Measurements from ENCODE around the gene TIGIT.
A peak's percentile ranks its signal among the peaks of the same experiment; 100 is the strongest.

Gene TIGIT

DNA sequence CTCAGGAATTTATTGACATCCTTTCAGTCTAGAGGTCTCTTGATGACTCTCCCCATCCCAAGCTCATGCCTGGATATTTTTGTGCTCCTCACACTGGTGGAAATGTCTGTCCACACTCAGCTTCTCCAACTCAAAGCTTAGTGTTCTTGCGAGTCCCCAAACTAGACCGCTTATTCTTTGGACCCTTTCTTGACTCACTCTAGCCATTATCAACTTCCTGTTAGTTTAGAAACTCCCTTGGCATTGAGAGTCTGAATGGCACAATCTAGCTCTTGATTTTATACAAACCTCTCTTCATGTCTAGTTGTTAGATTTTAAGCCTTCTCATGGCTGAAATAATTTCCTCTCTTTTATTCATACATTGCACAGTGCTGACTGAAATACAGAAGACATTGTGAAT, 19.6 kb downstream of the TIGIT start:
- no peak for DNase-seq

DNA sequence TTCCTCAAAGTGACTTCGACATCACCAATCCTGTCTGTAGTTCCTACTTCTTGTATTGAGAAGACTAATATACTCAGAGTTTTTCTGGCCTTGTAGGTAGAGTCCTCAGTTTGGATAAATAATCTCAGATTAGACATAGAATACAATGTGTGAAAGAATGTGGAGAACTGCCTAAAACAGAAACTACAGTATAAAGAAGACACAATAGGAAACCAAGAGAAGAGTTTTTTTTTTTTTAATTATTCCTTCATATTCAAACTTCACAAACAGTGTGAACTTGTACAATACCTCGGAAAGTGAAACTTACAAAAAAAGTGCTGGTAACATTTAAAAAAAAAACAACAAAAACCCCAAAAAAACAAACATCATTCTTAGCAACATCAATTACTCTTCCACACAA, 20.5 kb downstream of the TIGIT start:
- DNase-seq, result no peak

DNA sequence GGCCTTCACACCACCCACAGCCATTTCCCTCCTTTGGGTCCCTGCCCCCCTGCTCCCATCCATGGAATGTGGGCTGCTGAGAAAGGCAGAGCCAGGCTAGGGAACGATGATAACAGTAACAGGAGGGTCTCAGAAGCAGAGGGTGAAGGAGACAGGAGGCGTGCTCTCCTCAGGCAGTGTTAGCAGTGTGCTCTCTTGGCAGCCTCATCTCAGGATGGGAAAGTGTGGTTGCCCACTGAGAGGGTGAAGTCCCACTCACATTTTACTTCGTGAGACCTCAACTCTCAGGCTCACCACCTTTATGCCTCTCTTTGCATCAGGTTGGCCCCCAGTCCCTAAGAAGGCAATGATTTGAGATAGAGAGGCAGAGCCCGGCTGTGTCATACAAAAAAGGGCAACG, 24.5 kb downstream of the TIGIT start:
- no peak for DNase-seq

DNA sequence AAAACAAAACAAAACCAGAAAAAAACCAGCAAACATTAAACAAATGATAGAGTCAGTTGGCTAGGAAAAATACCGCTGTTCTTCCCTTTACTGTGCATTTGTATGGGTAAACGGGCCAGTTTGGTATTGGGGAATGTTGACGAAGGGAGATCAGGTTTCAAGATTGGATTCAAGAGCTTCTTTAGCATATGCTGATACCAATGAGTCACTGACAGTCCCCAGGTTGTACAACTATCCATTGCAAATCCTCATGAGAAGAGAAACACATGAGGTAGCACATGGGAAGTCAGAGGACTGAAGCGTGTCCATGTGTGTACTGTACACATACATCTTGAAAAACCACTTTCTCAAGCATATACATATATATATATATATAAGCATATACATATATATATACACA, 25.6 kb downstream of the TIGIT start:
- no peak for DNase-seq

DNA sequence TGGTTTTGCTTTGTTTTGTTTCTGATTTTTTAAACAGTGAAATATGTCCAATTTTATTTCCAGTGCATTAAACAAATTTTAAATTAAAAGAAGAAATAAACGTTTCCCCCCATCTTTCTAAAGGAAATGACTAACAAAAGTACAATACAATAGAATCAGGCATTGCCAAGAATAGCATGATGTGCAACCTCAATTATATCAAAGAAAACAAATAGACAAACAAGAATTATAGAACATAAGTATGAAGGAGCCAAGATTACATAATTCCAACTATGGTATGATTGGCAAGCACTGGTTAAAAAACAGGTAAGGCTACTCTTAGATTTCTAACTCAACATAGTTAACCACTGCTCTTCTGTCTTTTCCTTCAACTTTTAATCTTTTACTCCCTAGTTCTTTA, 26.4 kb downstream of the TIGIT start:
- DNase-seq, result no peak

DNA sequence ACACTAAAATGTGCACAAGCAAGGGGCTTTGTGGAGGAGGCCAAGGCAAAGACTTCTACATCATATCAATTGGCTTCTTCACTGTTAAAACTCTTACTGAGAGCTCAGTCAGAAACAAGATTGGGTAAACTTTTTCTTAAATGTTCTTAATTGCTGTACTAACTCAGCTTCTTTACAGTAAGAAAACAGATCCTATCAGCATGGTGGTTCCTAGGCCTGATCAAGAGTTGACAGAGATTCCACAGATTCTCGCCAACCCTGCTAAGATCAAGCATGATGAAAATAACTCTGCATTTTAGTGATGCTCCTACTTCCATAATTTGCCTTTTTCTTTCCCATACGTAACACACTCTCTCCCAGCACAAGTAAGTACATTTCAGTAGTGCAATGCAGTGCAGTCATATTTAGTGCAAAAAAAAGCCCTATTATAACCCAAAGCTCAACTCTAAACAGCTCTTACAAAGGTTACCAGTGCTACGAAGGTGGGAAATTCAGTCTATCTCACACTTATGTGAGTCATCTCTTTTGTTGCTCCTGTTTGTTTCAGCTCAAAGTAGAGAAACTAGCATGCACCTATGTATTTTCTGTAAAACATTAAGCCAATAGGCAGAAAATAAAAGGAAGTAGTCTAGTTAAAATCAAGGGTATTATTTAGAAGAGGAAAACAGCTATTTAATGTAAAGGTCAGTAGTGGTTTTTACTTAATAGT, 29.9 kb downstream of the TIGIT start:
- DNase-seq, result no peak

DNA sequence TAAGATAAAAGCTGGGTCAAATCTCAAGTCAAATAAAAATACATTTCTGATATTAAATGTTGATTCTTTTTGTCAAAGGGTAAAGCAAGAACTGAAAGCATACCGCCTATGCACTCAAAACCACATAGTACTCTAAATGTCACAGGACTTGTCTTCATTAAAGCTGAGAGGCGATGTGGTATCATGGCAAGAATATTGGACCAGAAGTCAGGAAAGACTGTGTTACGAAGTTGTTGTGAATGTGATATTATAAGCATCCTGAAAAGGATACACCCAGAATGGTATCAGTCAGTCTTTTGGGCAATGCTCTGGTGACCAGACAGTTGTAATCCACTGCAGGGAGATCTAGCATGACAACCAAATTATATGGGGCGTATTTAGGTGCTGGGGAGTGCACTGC, 33.8 kb downstream of the TIGIT start:
- DNase-seq, result no peak

DNA sequence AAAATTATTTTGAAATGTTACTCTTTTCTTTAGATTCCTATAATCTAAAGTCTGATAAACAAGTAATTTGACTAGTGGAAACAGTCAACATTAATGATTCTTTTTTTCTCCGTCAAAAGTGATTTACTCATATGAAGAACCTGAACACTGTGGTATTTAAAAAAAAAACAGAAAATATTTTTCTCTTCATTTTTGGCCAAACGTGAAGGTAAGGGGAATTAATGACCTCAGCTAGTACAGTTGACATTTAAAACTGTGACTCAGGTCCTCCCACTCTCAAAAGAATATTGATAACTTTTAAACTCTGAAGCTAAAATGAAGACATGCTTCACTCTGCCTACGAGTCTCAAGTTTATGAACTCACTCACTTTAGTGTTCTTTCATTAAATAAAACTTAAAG, 34.5 kb downstream of the TIGIT start:
- no peak for DNase-seq

DNA sequence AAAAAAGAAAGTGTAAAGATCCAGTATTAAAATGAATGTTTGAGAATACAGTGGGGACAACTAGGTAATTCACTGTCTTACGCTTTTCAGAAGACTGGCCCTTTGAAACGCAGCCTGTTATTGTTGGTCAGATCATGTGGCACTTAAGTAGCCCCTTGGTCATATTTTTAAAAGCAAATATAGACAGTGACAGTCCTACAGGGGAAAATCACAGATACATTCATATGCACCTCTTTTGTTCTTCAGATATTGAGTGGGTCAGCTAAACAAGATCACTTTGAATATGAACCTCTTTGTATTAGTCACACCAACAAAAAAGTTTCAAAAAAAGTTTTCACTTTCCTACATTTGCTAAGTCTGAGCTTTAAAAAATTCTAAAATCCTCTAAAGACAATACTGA, 36.0 kb downstream of the TIGIT start:
- DNase-seq, result no peak

DNA sequence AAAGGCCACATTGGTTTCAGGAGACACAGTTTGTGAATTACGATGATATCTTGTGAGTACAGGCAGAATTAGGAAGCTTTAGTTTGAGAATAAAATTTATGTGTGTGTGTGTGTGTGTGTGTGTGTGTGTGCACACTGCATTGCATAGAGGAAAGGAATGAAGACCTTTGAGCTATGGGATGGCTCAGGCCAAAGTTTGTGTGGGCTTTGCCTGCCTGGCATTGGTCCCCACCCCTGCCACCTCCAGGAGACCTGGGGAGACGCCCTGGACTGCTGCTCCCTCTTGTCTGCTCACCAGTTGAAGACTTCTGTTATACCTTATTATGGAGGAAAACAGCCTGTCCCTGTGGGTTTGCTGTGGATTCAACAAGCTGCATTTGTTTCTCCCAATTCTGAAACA, 37.2 kb downstream of the TIGIT start:
- no peak for DNase-seq

DNA sequence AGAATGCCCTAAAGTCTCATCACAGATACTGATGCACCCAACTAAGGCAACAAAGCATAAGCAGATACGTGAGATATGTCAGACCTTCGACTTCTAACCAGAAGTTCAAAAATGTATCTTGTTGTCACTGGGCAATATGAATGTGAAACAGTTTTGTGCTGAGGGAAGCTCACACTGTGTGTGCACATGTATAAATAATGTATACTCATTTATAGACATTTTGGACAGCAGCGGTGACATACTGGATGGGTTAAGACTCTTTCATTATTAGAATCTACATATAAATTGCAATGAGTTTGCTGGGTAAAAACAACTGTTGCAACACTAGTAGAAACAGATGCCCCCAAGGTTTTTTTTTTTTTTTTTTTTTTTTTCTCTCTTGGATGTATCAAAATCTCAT, 37.9 kb downstream of the TIGIT start:
- DNase-seq, result no peak

DNA sequence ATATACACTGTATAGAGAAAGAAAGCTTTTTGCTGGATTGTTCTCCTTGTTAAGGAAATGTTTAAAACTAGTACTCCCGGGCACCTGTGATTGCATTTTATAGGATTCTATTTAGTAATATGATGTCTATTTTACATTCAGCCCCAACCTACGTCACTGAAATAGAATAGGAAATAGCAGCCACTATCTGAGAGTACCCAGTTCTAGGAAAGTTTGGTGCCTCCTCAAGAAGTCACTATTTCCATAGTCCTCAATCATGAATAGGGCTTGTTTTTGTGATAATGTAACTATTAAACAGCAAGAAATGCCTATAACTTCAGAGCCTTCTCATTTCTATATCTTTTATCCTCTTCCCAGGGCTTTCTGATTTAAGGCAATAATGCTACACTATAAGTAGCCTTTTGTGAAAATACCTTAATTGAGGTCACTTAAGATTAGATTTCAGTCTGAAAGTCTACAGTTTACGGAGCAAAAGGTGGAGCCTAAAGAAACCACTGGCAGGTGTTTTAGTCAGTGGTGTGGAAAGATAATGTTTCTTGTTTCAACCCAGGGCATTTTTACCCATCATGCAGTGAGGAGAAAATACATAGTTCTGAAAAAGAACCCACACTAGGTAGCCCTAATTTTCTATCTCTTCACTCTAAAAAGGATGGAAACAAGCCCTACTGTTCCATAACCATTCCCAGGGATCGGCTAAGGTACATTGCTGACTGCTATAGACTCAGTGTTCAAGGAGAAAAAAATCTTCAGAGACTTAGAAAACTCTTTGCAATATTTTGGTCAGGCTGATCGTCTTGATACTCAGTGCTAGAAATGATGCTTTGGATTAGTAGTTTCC, 38.7 kb downstream of the TIGIT start:
- no peak for DNase-seq

DNA sequence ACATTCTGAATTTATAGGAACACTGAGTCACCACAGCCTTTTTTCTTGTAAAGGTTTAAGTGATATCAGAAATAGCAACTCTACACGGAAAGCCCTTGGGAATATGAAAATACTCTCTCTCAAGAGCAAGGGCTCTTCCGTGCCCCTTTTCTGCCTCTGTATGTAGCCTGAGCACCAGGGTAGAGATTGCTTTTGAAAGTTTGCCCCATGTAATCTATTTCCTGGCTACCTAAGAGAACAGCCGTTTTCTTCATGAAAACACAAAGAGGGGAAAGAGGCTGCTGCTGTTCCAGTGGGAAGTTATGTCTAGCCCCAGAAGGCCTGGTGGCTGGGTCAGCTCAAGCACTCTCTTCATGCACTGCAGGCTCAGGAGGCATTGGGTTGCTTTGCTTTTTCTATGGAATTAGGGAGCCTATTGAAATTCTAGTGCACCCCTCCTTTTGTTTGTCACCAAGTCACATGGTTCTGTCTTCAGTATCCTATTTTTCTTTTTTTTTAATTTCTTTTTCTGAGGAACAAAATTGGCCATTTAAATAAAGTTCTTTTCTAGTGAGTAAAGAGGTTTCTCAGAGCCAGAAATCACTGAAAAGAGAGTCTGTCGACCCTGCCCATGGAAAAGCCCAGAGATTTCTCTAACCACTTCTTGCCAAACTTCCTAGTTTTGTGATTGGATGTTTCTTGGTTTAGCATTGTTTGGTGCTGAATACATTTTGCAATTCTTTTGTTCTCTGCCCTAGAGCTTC, 39.5 kb downstream of the TIGIT start:
- DNase-seq, result no peak

DNA sequence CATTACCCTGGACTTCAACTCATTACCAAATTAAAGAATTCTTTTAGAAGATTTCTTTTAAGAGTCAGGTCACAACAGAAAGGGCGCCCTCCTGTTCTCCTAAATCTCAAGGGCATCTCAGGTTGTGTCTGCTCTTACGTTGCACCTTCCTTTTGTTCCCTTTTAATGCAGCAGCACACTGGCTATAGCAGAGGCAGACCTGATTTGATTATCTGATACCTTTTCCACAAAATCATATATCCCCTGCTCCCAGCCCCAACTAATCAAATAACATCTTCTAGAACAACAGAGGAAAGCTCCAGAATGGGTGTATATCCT, 40.1 kb downstream of the TIGIT start:
- no peak for DNase-seq

DNA sequence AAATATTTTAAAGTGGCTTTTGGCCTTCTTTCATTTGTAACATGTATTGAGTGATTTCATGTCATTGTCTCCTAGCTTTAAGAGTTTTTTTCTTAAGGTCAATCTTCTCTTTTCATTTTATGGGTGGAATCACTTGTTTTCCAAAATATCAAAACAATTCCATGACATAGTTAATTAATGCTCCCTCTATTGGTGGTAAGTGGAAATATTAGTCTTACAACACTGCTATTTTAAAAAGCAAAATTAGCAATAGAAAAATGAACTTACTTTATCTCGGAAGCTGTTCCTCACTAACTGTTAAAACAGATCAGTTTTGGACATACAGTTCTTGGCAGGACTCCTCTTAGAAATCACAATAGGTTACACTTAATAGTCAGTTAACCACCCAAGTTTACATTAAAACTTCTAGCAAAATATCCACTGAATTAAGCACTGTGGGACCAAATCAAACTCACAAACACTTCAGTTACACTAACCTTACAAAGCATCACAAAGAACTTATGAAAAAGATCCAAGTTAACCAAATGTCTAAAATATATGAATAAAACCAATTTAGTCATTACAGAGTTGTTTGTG, 42.4 kb downstream of the TIGIT start:
- DNase-seq, result peak in 1 of 2 experiments; percentile 20

DNA sequence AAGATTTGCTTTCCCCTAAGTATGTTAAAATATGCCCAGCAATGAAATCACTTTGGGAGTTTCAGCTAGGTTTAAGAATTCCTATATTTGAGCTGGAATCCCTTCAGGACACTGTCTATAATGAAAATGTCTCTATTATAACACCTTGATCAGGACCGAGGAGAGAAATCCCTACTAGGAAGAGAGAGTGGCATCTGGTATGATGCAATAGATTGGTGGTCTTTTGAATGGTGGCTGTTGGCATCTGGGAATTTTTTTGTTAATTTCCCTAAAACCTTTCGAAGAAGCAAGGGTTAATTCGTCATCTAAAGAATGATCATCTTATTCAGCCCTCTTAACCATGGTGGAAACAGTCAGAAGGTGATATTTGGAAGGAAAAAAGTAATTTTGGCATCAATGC, 43.0 kb downstream of the TIGIT start:
- DNase-seq, result no peak

DNA sequence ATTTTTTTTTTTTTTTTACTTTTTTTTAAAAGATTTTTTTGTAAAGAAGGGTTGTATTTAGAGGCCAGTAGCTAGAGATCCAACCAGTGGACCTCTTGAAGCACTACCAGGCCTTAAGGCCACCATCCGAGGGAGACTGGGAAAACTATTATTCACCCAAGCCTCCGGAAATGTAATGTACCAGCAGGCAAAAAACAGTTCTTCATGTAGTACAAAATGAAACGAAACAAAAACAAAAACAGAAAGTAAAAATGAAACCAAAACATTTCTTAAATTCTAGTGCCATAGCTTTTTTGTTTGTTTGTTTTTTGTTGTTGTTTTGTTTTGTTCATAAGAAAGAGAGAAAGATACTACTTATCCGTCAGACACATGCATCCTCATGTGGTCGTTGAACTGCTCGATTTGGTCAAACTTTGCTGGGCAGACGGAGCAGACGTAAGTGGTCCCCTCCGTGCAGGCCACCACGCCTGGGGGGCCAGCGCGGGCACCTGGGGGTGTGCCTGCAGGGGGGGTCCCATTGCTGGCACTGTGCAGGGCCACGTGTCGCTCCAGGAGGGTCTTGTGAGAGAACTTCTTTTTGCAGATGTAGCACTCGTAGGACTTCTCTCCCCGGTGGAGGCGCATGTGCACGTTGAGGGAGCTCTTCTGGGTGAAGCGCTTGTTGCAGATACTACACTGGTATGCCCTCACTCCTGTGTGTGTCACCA, 45.0 kb downstream of the TIGIT start:
- DNase-seq, result no peak

DNA sequence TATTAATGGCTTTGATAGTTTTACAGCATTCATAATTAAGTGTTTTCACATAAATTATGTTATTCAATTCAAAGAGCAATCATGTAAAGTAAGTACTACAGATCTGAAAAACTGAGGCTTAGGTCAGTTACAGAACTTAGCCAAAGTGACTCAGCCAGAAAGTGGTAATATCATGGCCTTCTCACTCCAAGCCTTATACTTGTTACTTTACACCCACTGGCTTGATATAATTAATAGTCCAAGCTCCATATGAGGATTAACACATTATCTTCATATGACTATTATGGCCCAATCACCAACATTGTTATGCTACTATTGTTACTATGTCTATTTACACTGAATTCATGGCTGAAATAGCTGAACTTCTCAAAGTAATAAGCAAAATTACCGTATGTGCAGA, 50.7 kb downstream of the TIGIT start:
- no peak for DNase-seq

DNA sequence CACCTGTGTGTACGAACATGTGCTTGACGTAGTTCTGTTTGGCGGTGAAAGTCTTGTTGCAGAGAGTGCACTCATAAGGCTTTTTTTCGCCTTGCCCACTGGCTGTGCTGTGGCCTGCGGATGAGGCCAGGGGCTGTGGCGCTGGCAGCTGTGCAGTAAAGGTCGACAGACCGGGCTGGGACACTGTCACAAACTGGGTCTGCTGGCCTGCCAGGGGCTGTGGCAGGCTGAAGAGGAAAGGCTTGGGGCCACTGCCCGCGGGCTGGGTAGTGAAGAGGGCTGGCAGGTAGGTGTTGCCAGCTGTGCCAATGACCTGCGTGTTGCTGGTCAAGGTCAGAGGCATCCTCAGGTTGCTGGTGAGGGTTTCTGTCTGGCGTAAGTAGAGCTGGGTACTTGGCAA, 56.4 kb downstream of the TIGIT start:
- DNase-seq, result no peak

DNA sequence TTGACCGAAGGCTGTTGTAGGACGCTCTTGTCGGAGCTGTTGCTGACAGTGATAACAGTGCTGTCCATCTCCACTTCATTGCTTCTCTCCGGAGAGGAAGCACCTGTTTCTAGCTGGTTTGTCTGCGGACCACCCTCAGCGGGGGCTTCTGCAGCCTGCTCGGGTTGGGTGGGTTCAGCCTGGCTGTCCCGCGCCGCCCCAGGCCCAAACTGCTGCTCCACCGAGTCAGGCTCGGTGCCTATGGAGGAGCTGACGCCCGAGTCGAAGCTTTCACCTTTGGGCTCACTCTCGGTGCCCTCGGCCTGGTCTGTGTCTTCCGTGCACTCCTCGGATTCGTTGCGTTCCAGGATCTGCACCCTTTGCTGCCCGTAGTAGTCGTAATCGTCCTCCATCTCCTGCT, 56.9 kb downstream of the TIGIT start:
- DNase-seq, result no peak

DNA sequence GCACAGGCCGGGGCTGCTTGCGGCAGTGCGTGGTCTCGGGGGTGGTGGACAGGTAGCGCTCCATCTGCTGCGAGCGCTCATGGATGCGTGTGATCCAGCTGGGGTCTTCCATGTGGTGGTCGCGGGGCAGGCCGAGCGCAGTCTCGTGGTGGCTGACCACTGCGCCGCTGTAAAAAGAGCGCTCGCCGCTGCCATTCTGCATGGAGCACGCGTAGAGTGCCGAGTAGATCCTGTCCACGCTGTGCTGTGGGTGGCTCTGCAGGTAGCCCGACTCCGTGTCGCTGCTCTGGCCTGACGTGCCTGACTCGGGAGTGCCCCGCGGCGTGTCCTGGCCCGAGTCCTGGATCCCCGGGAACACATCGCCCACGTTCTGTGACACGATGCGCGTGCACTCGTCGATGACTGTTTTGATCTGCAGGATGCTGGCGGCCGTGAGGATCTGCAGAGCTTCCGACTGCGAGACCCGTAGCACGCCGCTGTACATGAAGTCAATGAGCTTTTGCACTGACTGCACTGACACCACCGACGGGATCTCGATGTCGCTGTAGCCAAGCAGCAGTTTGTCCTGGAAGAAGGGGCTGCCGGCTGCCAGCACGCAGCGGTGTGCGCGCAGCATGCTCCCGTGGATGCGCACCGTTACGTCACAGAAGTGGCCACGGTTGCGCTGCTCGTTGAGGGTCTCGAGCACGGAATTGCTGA, 57.4 kb downstream of the TIGIT start:
- no peak for DNase-seq

DNA sequence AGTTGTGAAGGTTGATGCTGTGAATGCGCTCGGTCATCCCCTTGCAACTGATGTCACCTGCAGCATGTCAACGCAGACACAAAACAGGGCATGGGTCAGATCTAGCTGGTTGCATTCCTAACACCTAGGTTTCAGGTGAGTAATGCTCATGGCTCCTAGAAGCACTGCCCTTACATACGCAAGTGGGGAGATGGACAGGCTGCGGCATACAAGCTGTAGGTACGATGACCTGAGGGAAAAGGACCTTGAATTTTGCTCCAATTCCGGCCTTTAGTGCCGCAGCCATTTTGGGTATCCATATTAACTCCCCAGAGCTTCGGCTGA, 58.0 kb downstream of the TIGIT start:
- DNase-seq, result no peak

DNA sequence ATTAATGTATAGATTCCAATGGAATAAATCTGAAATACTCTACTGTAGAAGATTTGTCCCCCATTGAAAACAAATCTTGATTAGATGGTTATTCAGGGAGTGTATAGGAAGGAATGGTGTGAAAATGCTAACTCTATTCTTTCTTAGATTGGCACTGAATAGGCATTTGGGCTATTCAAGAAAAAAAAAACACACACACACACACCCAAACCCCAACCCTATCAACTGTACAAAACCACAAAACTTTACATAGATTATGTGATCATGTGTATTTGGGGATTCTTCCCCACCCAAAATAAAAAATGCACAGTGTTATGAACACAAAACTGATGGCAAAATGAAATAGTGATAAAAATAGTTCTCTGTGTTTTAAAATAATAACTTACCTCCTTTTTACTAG, 61.8 kb downstream of the TIGIT start:
- no peak for DNase-seq
